CD4-positive, alpha-beta memory T cell (primary cell): ENCODE results near the gene SLC16A8. TPM values are rescaled to one million over a fixed set of nuclear protein-coding genes. Genes with fewer than 3 reads are reported as not detected.
A peak's percentile ranks its signal among the peaks of the same experiment; 100 is the strongest.

Source experiments
- CTCF ChIA-PET: fragments of 350-600 bp; sonication (Branson Sonifier 250); formaldehyde crosslinking; loops from one replicate; lab custom pipeline; 2021; ENCODE audit warnings: inconsistent platforms; ENCODE audit not compliant: partially characterized antibody; lab: Charles Lee
- POLR2A ChIA-PET: fragments of 350-600 bp; sonication (Branson Sonifier 250); formaldehyde crosslinking; loops from one replicate; lab custom pipeline; 2021; ENCODE audit not compliant: partially characterized antibody; lab: Charles Lee
- DNase-seq, 5 donors: peaks; one replicate each; pipeline versions ENCODE4 v3.0.0 to v3.0.0-alpha.2; 2020 to 2022; ENCODE audit warnings: mixed read lengths in 1 of 5
- H3K27ac ChIP-seq: one replicate; pipeline ENCODE4 v1.7.0; 2013; ENCODE audit warnings: low read depth, low read length
- H3K27me3 ChIP-seq: 2 replicates; pipeline ENCODE4 v1.7.0; 2013; ENCODE audit warnings: mild to moderate bottlenecking, low read length, moderate library complexity; ENCODE audit not compliant: insufficient read depth
- H3K36me3 ChIP-seq: 2 replicates; pipeline ENCODE4 v1.7.0; 2013; ENCODE audit warnings: mild to moderate bottlenecking, low read length, moderate library complexity; ENCODE audit not compliant: insufficient read depth
- H3K4me1 ChIP-seq: 2 replicates; pipeline ENCODE4 v1.7.0; 2013; ENCODE audit warnings: mild to moderate bottlenecking, low read length, moderate library complexity; ENCODE audit not compliant: insufficient read depth
- H3K4me3 ChIP-seq, 2 donors: one replicate each; pipeline ENCODE4 v1.7.0; 2013; ENCODE audit warnings: low read length in 2 of 2, mild to moderate bottlenecking in 1 of 2
- H3K9me3 ChIP-seq, 2 donors: one replicate each; pipeline ENCODE4 v1.7.0; 2013; ENCODE audit warnings: low read length in 2 of 2, control low read depth in 1 of 2; ENCODE audit not compliant: control insufficient read depth in 1 of 2
- H3K27ac Mint-ChIP-seq, 7 donors: one replicate each; pipeline ENCODE4 v1.8.0; 2020 to 2021; ENCODE audit warnings: mixed read lengths in 7 of 7, mild to moderate bottlenecking in 6 of 7, inconsistent platforms in 3 of 7, moderate library complexity in 3 of 7
- H3K27me3 Mint-ChIP-seq, 2 donors: one replicate each; pipeline ENCODE4 v1.8.0; 2020 to 2021; ENCODE audit warnings: mixed read lengths in 2 of 2
- H3K36me3 Mint-ChIP-seq, 2 donors: one replicate each; pipeline ENCODE4 v1.8.0; 2020 to 2021; ENCODE audit warnings: mixed read lengths in 2 of 2, inconsistent platforms in 1 of 2, mild to moderate bottlenecking in 1 of 2
- H3K4me1 Mint-ChIP-seq, 4 donors: one replicate each; pipeline ENCODE4 v1.8.0; 2020 to 2021; ENCODE audit warnings: mixed read lengths in 4 of 4, mild to moderate bottlenecking in 1 of 4
- H3K4me3 Mint-ChIP-seq, 8 donors: one replicate each; pipeline ENCODE4 v1.8.0; 2020 to 2021; ENCODE audit warnings: mixed read lengths in 8 of 8, mild to moderate bottlenecking in 7 of 8, moderate library complexity in 6 of 8, inconsistent platforms in 3 of 8
- H3K9me3 Mint-ChIP-seq, 8 donors: one replicate each; pipeline ENCODE4 v1.8.0; 2020 to 2021; ENCODE audit warnings: mixed read lengths in 8 of 8, mild to moderate bottlenecking in 5 of 8, inconsistent platforms in 3 of 8, moderate library complexity in 1 of 8
- intact Hi-C: fragments of 100-400 bp; cut with micrococcal nuclease; formaldehyde crosslinking; loops from one replicate; pipeline ENCODE4 v1.15.1; 2023
- polyA plus RNA-seq, 2 donors: library from polyadenylated mRNA; unstranded; fragments of 300-500 nt; fragmentation: Illumina TruSeq; gene quantifications; one replicate each; pipeline ENCODE4 v1.2.3, GENCODE V29; 2021
- total RNA-seq, 2 experiments: library from RNA; stranded (reverse); gene quantifications; one replicate each; pipeline ENCODE4 v1.2.3, GENCODE V29; 2021

Gene SLC16A8
- total and polyA plus RNA-seq, 4 experiments from 2014 or later = not detected

- Histone ChIP-seq H3K27me3 (no peaks in the 10 kb centered on the region), H3K36me3 (no peaks in the 10 kb centered on the region), H3K4me3 (no peak overlapping the region), H3K27ac (no peak overlapping the region), H3K9me3 (no peaks in the 10 kb centered on the region), H3K4me1 (no peaks in the 10 kb centered on the region)
- Mint-ChIP-seq H3K27me3 (no peaks in the 10 kb centered on the region), H3K4me1 (peaks cover 0 to 5% (median 2%) of the 10 kb centered on the region in 4 donors), H3K9me3 (peaks cover 0 to 1% (median 0%) of the 10 kb centered on the region in 8 donors), H3K27ac (no peak overlapping the region), H3K36me3 (peaks cover 10 to 31% of the 10 kb centered on the region in 2 donors), H3K4me3 (no peak overlapping the region)
- intact Hi-C loops = no loop called here
- ChIA-PET CTCF (interaction anchor here (3.5 kb wide), 1 partner anchor 17 kb away, joined by 12 read pairs; no protein-coding TSS in a partner anchor), POLR2A (no interaction called here)
- DNase-seq = no peak
Measured at GRCh38 chr22:38097058-38097457, 13.1 kb upstream of the SLC16A8 start.

DNA sequence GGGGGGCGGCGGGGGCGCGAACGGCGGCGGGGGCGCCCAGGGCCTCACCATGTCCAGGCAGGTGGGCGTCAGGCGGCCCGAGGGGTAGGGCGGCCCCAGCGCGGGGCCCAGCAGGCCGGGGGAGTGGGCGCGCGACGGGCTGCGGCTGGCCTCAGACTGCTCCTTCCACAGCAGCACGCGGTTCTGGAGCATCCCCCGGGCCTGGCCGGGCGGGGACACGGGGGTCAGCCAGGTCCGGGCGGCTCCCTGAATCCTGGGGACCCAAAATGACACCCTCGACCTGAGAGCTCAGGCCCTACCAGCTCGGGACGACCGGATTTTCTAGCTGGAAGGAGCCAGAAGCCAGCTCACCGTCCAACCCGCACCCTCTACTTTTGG lies 5.5 kb upstream of the SLC16A8 start:
- Histone ChIP-seq H3K36me3 (no peaks in the 10 kb centered on the region), H3K27me3 (no peaks in the 10 kb centered on the region), H3K9me3 (no peaks in the 10 kb centered on the region), H3K4me3 (no peak overlapping the region), H3K27ac (no peak overlapping the region), H3K4me1 (no peaks in the 10 kb centered on the region)
- H3K9me3 Mint-ChIP-seq = no peaks in the 10 kb centered on the region
- intact Hi-C loops = no loop called here
- POLR2A ChIA-PET = no interaction called here
- peaks cover 12 to 15% of the 10 kb centered on the region in 2 donors for H3K27me3 Mint-ChIP-seq
- H3K4me3 Mint-ChIP-seq = no peak overlapping the region
- no peak overlapping the region for H3K27ac Mint-ChIP-seq
- no peak for DNase-seq
- H3K4me1 Mint-ChIP-seq = peaks cover 0 to 5% (median under 1%) of the 10 kb centered on the region in 4 donors
- CTCF ChIA-PET = interaction anchor here (1.4 kb wide), 1 partner anchor 22 kb away, joined by 3 read pairs; no protein-coding TSS in a partner anchor
- peaks cover 12 to 20% of the 10 kb centered on the region in 2 donors for H3K36me3 Mint-ChIP-seq

GRCh38 chr22:38088629-38089473 lies 4.9 kb upstream of the SLC16A8 start:
- no peak overlapping the region for H3K27ac Mint-ChIP-seq
- H3K4me1 Mint-ChIP-seq = peaks cover 0 to 5% (median under 1%) of the 10 kb centered on the region in 4 donors
- H3K36me3 ChIP-seq = no peaks in the 10 kb centered on the region
- intact Hi-C loops = no loop called here
- H3K4me1 ChIP-seq = no peaks in the 10 kb centered on the region
- H3K27me3 ChIP-seq = no peaks in the 10 kb centered on the region
- ChIA-PET CTCF (interaction anchor here (1.4 kb wide), 1 partner anchor 23 kb away, joined by 3 read pairs; no protein-coding TSS in a partner anchor), POLR2A (no interaction called here)
- H3K9me3 Mint-ChIP-seq = no peaks in the 10 kb centered on the region
- no peaks in the 10 kb centered on the region for H3K9me3 ChIP-seq
- no peak overlapping the region for H3K4me3 Mint-ChIP-seq
- no peak overlapping the region for H3K4me3 ChIP-seq
- H3K27me3 Mint-ChIP-seq = peaks cover 12 to 15% of the 10 kb centered on the region in 2 donors
- no peak overlapping the region for H3K27ac ChIP-seq
- peaks cover 10 to 15% of the 10 kb centered on the region in 2 donors for H3K36me3 Mint-ChIP-seq
- DNase-seq = no peak

- CTCF ChIA-PET = no interaction called here
- H3K36me3 Mint-ChIP-seq = peaks cover 5 to 6% of the 10 kb centered on the region in 2 donors
- no peaks in the 10 kb centered on the region for H3K4me1 ChIP-seq
- H3K4me1 Mint-ChIP-seq = peaks cover 0 to 5% (median under 1%) of the 10 kb centered on the region in 4 donors
- H3K4me3 ChIP-seq = no peak overlapping the region
- no peak overlapping the region for H3K27ac ChIP-seq
- no peak overlapping the region for H3K27ac Mint-ChIP-seq
- DNase-seq = no peak
- peaks cover 16 to 18% of the 10 kb centered on the region in 2 donors for H3K27me3 Mint-ChIP-seq
- no peaks in the 10 kb centered on the region for H3K9me3 ChIP-seq
- H3K9me3 Mint-ChIP-seq = no peaks in the 10 kb centered on the region
- no peaks in the 10 kb centered on the region for H3K36me3 ChIP-seq
- POLR2A ChIA-PET = no interaction called here
- H3K27me3 ChIP-seq = no peaks in the 10 kb centered on the region
- H3K4me3 Mint-ChIP-seq = peak overlapping the region in 2 of 8 donors; percentile 16 to 41
- intact Hi-C loops = no loop called here
Measured at GRCh38 chr22:38087855-38088254, 3.9 kb upstream of the SLC16A8 start.

GRCh38 chr22:38086942-38087341 lies 3.0 kb upstream of the SLC16A8 start:
- Histone ChIP-seq H3K9me3 (no peaks in the 10 kb centered on the region), H3K27ac (no peak overlapping the region), H3K4me3 (no peak overlapping the region), H3K36me3 (no peaks in the 10 kb centered on the region), H3K27me3 (peaks cover 4% of the 10 kb centered on the region), H3K4me1 (peaks cover 9% of the 10 kb centered on the region)
- H3K27me3 Mint-ChIP-seq = peaks cover 18 to 19% of the 10 kb centered on the region in 2 donors
- intact Hi-C loops = no loop called here
- ChIA-PET POLR2A (no interaction called here), CTCF (no interaction called here)
- no peak overlapping the region for H3K27ac Mint-ChIP-seq
- peaks cover 2 to 3% of the 10 kb centered on the region in 2 donors for H3K36me3 Mint-ChIP-seq
- H3K4me1 Mint-ChIP-seq = peaks cover 0 to 5% (median under 1%) of the 10 kb centered on the region in 4 donors
- H3K9me3 Mint-ChIP-seq = no peaks in the 10 kb centered on the region
- no peak for DNase-seq
- H3K4me3 Mint-ChIP-seq = no peak overlapping the region

DNA sequence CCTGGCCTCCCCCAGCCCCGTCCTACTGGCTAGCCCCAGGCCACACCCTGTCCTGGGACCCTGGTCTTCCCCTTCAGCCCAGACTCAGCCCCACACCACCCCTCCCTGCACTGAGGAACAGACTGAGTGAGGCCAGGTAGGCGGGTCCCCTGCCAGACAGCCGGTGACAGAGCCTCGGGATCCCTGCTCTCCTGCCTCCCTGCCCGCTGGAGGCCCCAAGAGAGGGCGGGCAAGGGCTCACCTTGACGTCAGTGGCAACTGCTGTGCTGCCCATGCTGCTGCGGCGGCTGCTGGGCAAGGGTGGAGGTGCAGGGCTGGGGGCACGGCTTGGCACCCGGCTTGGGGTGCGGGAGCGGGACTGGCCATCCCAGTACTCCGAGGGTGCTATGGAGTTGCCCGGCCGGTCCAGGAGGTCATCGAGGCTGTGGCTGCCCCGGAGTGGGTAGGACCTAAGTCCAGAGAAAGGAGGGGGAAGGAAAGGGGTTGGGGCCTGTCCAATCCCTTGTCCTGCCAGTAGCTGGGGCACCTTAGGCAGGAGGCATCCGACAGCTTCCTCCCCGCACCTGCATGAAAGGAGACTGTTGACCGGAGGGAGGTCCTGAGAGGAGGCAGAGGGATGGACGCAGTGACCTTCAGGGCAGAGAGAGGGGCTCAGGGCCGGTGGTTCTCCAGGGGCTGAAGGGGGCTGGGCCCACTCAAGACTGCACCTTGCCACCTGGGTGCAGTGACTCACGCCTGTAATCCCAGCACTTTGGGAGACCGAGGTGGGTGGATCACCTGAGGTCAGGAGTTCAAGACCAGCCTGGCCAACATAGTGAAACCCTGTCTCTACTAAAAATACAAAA lies 2.2 kb upstream of the SLC16A8 start:
- Histone ChIP-seq H3K4me3 (no peak overlapping the region), H3K27ac (no peak overlapping the region), H3K27me3 (peaks cover 8% of the 10 kb centered on the region), H3K4me1 (peaks cover 14% of the 10 kb centered on the region), H3K36me3 (no peaks in the 10 kb centered on the region), H3K9me3 (no peaks in the 10 kb centered on the region)
- peaks cover 18 to 22% of the 10 kb centered on the region in 2 donors for H3K27me3 Mint-ChIP-seq
- no peaks in the 10 kb centered on the region for H3K9me3 Mint-ChIP-seq
- ChIA-PET POLR2A (no interaction called here), CTCF (no interaction called here)
- DNase-seq = no peak
- no peak overlapping the region for H3K4me3 Mint-ChIP-seq
- peaks cover 0 to 5% (median under 1%) of the 10 kb centered on the region in 4 donors for H3K4me1 Mint-ChIP-seq
- H3K36me3 Mint-ChIP-seq = peaks cover 2 to 3% of the 10 kb centered on the region in 2 donors
- no peak overlapping the region for H3K27ac Mint-ChIP-seq
- intact Hi-C loops = no loop called here

DNA sequence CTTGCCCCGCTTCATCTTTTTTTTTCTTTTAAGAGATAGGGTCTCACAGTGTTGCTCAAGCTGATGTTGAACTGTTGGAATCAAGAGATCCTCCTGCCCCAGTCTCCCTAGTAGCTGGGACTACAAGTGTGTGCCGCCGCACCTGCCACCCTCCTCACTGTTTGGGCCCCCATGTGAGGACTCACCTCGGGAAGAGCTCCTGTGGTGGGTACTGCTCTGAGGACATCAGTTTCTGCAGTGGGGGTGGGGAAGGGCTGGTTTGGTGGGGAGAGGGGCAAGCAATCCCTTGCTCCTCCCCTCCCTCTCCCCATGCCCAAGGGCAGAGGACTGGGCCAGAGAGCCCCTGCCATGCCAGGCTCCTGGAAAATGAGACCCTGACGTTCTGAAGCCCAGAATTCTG lies 1.5 kb upstream of the SLC16A8 start:
- peaks cover 13 to 20% of the 10 kb centered on the region in 2 donors for H3K27me3 Mint-ChIP-seq
- intact Hi-C loops = no loop called here
- Histone ChIP-seq H3K4me3 (no peak overlapping the region), H3K27me3 (peaks cover 9% of the 10 kb centered on the region), H3K4me1 (peaks cover 14% of the 10 kb centered on the region), H3K36me3 (no peaks in the 10 kb centered on the region), H3K9me3 (no peaks in the 10 kb centered on the region), H3K27ac (no peak overlapping the region)
- peaks cover 0 to 2% of the 10 kb centered on the region in 2 donors for H3K36me3 Mint-ChIP-seq
- H3K9me3 Mint-ChIP-seq = no peaks in the 10 kb centered on the region
- peaks cover 0 to 4% (median under 1%) of the 10 kb centered on the region in 4 donors for H3K4me1 Mint-ChIP-seq
- H3K27ac Mint-ChIP-seq = no peak overlapping the region
- ChIA-PET POLR2A (no interaction called here), CTCF (no interaction called here)
- no peak overlapping the region for H3K4me3 Mint-ChIP-seq
- DNase-seq = no peak
